Progenitor cell of endocrine pancreas (in vitro differentiated cells): Measurements from ENCODE around the gene RPRML. TPM values are rescaled to one million over a fixed set of nuclear protein-coding genes. Genes with fewer than 3 reads are reported as not detected.
"Not testable (repeated sequence)": the region's sequence is repeated elsewhere in the genome, so short reads cannot be mapped to it uniquely, and the experiment has no call there.

Experiments
- DNase-seq: peaks from one replicate; pipeline ENCODE4 v3.0.0; 2021; ENCODE audit warnings: low spot score; ENCODE audit not compliant: unreplicated experiment
- H3K27ac Mint-ChIP-seq: 2 replicates; pipeline ENCODE4 v1.8.0; 2021; ENCODE audit warnings: mild to moderate bottlenecking, moderate library complexity, mixed read lengths
- H3K27me3 Mint-ChIP-seq: 2 replicates; pipeline ENCODE4 v1.8.0; 2021; ENCODE audit warnings: mixed read lengths
- H3K36me3 Mint-ChIP-seq: 2 replicates; pipeline ENCODE4 v1.8.0; 2022; ENCODE audit warnings: mixed read lengths; ENCODE audit not compliant: insufficient read depth
- H3K4me1 Mint-ChIP-seq: 2 replicates; pipeline ENCODE4 v1.8.0; 2021; ENCODE audit warnings: low read depth, mixed read lengths
- H3K4me3 Mint-ChIP-seq: 2 replicates; pipeline ENCODE4 v1.8.0; 2021; ENCODE audit warnings: low read depth, mild to moderate bottlenecking, moderate library complexity, mixed read lengths
- H3K9me3 Mint-ChIP-seq: 2 replicates; pipeline ENCODE4 v1.8.0; 2021; ENCODE audit warnings: low read depth, mixed read lengths
- CTCF ChIP-seq: fragments of 200-600 bp; sonication (generic); IDR thresholded peaks from one replicate; pipeline ENCODE4 v1.5.0; 2021; ENCODE audit warnings: antibody characterized with exemption, mild to moderate bottlenecking; ENCODE audit not compliant: unreplicated experiment
- long read RNA-seq: library from polyadenylated mRNA; unstranded; transcript quantifications from one replicate; pipeline ENCODE4 v2.0.0, GENCODE V29; 2020
- total RNA-seq: library from RNA; stranded (reverse); gene quantifications from 2 replicates; pipeline ENCODE4 v1.2.1, GENCODE V29; 2021

Gene RPRML
- total RNA-seq: not detected in 2 replicates
- long read RNA-seq: 0 reads

- peaks cover 74% of the 10 kb centered on the region for H3K27me3 Mint-ChIP-seq
- peak within 1 kb of the TSS; percentile 56 for H3K27ac Mint-ChIP-seq
- peak; percentile 24 for DNase-seq
- peaks cover 7% of the 10 kb centered on the region for H3K4me1 Mint-ChIP-seq
- TF ChIP-seq CTCF: no peak
- H3K4me3 Mint-ChIP-seq: peak within 1 kb of the TSS; percentile 72
- no peaks in the 10 kb centered on the region for H3K9me3 Mint-ChIP-seq
- H3K36me3 Mint-ChIP-seq: no peaks in the 10 kb centered on the region
Measured at GRCh38 chr17:46979147-46979863, at the start of gene RPRML. RPRML (minus strand) TSS chr17:46979253; CDS start chr17:46979007, 246 bp downstream.

- H3K4me1 Mint-ChIP-seq, DNase-seq, H3K9me3 Mint-ChIP-seq, H3K27me3 Mint-ChIP-seq, H3K4me3 Mint-ChIP-seq, H3K27ac Mint-ChIP-seq, H3K36me3 Mint-ChIP-seq: not testable (repeated sequence)
Measured at GRCh38 chr17:47016966-47017365, 37.9 kb upstream of the RPRML start.

GRCh38 chr17:47013341-47013740, 34.3 kb upstream of the RPRML start:
- H3K4me3 Mint-ChIP-seq: no peak overlapping the region
- H3K36me3 Mint-ChIP-seq: no peaks in the 10 kb centered on the region
- H3K27ac Mint-ChIP-seq: no peak overlapping the region
- no peak for DNase-seq
- no peaks in the 10 kb centered on the region for H3K27me3 Mint-ChIP-seq
- H3K9me3 Mint-ChIP-seq: no peaks in the 10 kb centered on the region
- no peak for TF ChIP-seq CTCF
- H3K4me1 Mint-ChIP-seq: no peaks in the 10 kb centered on the region

- no peaks in the 10 kb centered on the region for H3K4me1 Mint-ChIP-seq
- no peak for DNase-seq
- H3K27ac Mint-ChIP-seq: no peak overlapping the region
- no peak overlapping the region for H3K4me3 Mint-ChIP-seq
- no peaks in the 10 kb centered on the region for H3K27me3 Mint-ChIP-seq
- no peak for TF ChIP-seq CTCF
- no peaks in the 10 kb centered on the region for H3K36me3 Mint-ChIP-seq
- no peaks in the 10 kb centered on the region for H3K9me3 Mint-ChIP-seq
Measured at GRCh38 chr17:47012457-47012856, 33.4 kb upstream of the RPRML start.

- Mint-ChIP-seq H3K4me3 (no peak overlapping the region), H3K4me1 (no peaks in the 10 kb centered on the region), H3K27me3 (no peaks in the 10 kb centered on the region), H3K36me3 (no peaks in the 10 kb centered on the region), H3K27ac (no peak overlapping the region), H3K9me3 (no peaks in the 10 kb centered on the region)
- no peak for TF ChIP-seq CTCF
- no peak for DNase-seq
Measured at GRCh38 chr17:47009759-47010594, 30.9 kb upstream of the RPRML start.
